PFSK-1 (cell line): ENCODE measurements around the gene BABAM2.

Source experiments
- FOXP2 ChIP-seq: optimal IDR thresholded peaks from 2 replicates; pipeline ENCODE3; 2011; ENCODE audit warnings: borderline replicate concordance, control low read depth, inconsistent platforms; ENCODE audit not compliant: insufficient read depth; ENCODE audit errors: extremely low read length, extremely low read depth
- POLR2AphosphoS5 ChIP-seq: IDR thresholded peaks from 2 replicates; pipeline ENCODE4 v1.6.1; 2012; ENCODE audit warnings: low read depth, mild to moderate bottlenecking, control low read depth, low read length, moderate library complexity
- SIN3A ChIP-seq: IDR thresholded peaks from 2 replicates; pipeline ENCODE4 v1.6.1; 2012; ENCODE audit warnings: mild to moderate bottlenecking, low read length, moderate library complexity, borderline replicate concordance; ENCODE audit not compliant: insufficient read depth
- TAF1 ChIP-seq: IDR thresholded peaks from 2 replicates; pipeline ENCODE4 v1.6.1; 2012; ENCODE audit warnings: low read length, control low read depth, borderline replicate concordance; ENCODE audit not compliant: insufficient read depth
- TF ChIP-seq, protein P1 (sequence below), 2 experiments: IDR thresholded peaks; 2 replicates each; pipeline versions ENCODE4 v1.6.1 to v1.8.0; 2011 to 2012; ENCODE audit warnings: low read depth in 2 of 2, low read length in 2 of 2, control low read depth in 1 of 2, inconsistent platforms in 1 of 2, mild to moderate bottlenecking in 1 of 2, moderate library complexity in 1 of 2; ENCODE audit not compliant: insufficient read depth in 1 of 2

Gene BABAM2

DNA sequence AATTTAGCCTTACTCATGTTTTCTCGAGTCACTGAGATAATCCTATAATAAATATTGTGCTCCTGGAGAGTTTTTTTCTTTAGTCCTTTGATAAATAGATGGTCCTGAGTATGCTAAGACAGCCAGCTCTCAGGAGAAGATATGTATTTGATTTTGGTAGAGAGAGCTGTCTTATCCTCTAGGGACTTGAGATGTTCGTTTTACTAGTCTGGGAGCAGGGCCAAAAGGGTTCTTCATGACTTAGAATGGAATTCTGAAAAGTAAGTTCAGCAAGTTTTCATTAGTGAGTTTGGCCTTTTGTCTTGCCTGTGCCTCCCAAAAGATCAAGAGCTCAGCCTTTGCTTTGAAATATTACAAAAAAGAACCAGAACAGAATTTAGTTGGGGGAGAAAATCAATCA lies 246.7 kb downstream of the BABAM2 start:
- TF ChIP-seq, protein P1, sequence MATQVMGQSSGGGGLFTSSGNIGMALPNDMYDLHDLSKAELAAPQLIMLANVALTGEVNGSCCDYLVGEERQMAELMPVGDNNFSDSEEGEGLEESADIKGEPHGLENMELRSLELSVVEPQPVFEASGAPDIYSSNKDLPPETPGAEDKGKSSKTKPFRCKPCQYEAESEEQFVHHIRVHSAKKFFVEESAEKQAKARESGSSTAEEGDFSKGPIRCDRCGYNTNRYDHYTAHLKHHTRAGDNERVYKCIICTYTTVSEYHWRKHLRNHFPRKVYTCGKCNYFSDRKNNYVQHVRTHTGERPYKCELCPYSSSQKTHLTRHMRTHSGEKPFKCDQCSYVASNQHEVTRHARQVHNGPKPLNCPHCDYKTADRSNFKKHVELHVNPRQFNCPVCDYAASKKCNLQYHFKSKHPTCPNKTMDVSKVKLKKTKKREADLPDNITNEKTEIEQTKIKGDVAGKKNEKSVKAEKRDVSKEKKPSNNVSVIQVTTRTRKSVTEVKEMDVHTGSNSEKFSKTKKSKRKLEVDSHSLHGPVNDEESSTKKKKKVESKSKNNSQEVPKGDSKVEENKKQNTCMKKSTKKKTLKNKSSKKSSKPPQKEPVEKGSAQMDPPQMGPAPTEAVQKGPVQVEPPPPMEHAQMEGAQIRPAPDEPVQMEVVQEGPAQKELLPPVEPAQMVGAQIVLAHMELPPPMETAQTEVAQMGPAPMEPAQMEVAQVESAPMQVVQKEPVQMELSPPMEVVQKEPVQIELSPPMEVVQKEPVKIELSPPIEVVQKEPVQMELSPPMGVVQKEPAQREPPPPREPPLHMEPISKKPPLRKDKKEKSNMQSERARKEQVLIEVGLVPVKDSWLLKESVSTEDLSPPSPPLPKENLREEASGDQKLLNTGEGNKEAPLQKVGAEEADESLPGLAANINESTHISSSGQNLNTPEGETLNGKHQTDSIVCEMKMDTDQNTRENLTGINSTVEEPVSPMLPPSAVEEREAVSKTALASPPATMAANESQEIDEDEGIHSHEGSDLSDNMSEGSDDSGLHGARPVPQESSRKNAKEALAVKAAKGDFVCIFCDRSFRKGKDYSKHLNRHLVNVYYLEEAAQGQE (IDR thresholded peaks at IDR 0.05; ENCODE audit: insufficient read depth in 1 of 2, low read depth in 2 of 2, low read length in 2 of 2): no peak
- TF ChIP-seq TAF1 (no peak), FOXP2 (no peak), SIN3A (no peak), POLR2AphosphoS5 (no peak)

DNA sequence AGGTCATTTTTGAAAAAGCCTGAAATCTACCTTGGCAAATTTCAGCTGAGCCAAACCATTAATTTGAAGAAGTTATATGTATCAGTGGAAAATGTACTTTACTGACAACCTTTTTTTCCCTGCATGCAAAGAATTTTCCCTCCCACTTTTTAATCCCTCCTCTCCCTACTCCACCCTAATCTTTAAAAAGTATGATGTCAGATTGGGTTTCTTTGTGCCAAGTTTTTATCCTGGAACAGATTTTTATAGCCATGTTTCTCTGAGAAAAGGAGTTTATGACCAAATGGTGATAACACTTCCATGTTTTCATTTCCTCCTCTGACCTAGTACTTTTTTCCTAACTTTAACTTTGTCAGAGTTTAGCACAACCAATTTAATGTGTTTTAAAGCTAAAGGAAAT lies 251.9 kb downstream of the BABAM2 start:
- TF ChIP-seq TAF1: no peak

DNA sequence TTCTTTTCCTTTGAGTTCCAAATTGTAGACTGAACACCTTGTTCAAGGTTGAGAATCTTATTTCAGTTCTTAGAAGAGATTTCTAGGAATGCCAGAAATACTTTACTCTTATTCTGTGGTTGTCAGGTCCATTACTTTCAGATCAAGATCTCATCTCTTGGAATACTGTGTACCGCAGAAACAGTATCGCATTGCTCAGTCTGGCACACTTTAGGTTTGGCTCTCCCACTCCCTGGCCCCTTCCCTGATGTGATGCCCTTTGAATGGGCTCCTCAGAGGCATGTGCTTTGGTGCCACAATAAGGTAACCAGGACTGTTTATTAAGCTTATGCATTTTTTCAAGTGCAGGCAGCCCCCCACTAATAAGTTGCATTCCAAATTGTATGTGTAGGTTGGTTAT lies 257.5 kb downstream of the BABAM2 start:
- TF ChIP-seq TAF1: no peak
- TF ChIP-seq, protein P1 (IDR thresholded peaks at IDR 0.05; ENCODE audit: insufficient read depth in 1 of 2, low read depth in 2 of 2, low read length in 2 of 2): no peak
- no peak for TF ChIP-seq FOXP2
- no peak for TF ChIP-seq POLR2AphosphoS5
- no peak for TF ChIP-seq SIN3A

DNA sequence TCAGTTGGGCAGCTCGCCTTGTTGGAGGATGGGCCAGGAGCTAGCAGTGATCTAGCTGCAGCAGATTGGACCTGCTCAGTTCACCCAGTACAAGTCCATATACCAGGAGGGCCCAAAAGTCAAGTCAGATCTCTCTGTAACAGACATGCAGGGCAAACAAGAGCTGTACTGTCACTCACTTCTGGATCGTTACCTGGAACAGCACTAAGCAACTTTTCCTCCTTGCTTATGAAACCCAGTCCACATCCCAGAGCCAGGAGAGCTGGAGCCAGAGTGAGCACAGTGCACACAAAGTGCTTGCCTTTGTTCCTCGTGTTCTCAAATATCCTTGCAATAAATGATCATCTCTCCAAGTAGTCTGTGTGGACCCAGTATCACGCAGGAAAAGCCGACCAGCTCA lies 258.0 kb downstream of the BABAM2 start:
- TF ChIP-seq POLR2AphosphoS5 (no peak), FOXP2 (no peak), TAF1 (no peak), SIN3A (no peak)
- TF ChIP-seq, protein P1 (IDR thresholded peaks at IDR 0.05; ENCODE audit: insufficient read depth in 1 of 2, low read depth in 2 of 2, low read length in 2 of 2): no peak

DNA sequence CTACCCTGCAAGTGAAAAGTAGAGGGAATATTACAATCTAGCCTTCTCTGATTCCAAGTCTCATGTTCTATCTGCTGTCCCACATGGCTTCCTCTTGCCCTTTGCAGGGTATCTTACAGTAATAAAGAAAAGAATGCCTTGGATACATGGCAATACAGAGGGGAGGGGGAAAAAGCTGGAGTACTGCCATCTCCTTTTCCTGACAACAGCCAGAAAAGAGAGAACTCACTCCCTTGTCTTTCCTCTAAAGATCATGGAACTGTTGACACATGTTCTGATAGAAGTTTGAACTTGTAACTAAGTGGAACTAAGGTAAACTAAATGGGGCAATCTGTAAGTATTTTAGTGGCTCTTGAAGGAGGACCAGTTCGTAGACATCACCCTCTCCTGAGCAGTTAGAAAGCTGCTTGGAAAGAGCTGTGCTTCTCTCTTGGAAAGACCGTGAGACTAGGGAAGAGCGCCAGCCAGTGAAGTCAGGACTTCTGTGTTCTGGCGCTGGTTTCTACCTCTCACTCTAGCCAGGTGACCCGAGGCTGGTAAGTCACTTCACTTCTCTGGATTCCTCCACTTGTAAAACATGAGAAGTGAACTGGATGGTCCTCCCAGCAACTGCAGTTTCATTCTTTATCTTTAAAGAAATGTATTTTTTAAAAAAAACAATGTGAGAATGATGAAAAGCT lies 259.8 kb downstream of the BABAM2 start:
- TF ChIP-seq FOXP2: no peak
- TF ChIP-seq TAF1: no peak
- TF ChIP-seq SIN3A: no peak
- no peak for TF ChIP-seq POLR2AphosphoS5
- TF ChIP-seq, protein P1 (IDR thresholded peaks at IDR 0.05; ENCODE audit: insufficient read depth in 1 of 2, low read depth in 2 of 2, low read length in 2 of 2): no peak
